ENCODE data around the gene AHNAK.
A peak's percentile ranks its signal among the peaks of the same experiment; 100 is the strongest.
"Not testable (repeated sequence)": the region's sequence is repeated elsewhere in the genome, so short reads cannot be mapped to it uniquely, and the experiment has no call there.

The AHNAK gene

DNA sequence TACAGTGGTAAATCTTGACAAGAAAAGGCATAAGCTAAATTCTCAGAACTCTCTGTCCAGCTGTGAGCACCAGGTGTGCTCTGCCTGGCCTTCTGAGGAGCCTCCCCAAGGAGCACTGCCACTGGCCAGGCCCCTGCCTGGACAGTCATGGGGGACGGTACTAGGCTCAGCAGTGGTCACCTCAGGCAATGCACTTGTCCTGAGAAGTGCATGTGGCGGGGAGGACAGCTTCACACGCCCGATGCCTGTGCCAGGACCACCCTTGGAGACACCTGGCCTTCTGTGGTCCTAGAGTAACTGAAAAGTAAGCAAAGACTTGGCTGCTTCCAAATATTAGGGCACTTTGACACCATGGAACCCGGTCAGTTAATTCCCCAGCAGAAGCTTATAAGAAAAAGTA is 156.4 kb downstream of the AHNAK start:
- Histone ChIP-seq H3K79me2 (ENCODE audit: insufficient read depth, low read depth) (no peaks in the 10 kb centered on the region), H3K4me1 (ENCODE audit: low read depth, poor library complexity, severe bottlenecking) (peaks cover 55% of the 10 kb centered on the region), H3K27me3 (ENCODE audit: insufficient read depth, low read depth) (peaks cover 13% of the 10 kb centered on the region), H4K20me1 (ENCODE audit: insufficient read depth) (no peaks in the 10 kb centered on the region), H3K27ac (no peak overlapping the region), H2AFZ (ENCODE audit: low read depth) (no peak overlapping the region), H3K36me3 (ENCODE audit: insufficient read depth) (no peaks in the 10 kb centered on the region), H3K4me3 (IDR thresholded peaks at IDR 0.05; ENCODE audit: insufficient read depth, low read depth, low read length) (no peak overlapping the region), H3K9ac (no peak overlapping the region), H3K4me2 (no peak overlapping the region)
- TF ChIP-seq, protein P1, sequence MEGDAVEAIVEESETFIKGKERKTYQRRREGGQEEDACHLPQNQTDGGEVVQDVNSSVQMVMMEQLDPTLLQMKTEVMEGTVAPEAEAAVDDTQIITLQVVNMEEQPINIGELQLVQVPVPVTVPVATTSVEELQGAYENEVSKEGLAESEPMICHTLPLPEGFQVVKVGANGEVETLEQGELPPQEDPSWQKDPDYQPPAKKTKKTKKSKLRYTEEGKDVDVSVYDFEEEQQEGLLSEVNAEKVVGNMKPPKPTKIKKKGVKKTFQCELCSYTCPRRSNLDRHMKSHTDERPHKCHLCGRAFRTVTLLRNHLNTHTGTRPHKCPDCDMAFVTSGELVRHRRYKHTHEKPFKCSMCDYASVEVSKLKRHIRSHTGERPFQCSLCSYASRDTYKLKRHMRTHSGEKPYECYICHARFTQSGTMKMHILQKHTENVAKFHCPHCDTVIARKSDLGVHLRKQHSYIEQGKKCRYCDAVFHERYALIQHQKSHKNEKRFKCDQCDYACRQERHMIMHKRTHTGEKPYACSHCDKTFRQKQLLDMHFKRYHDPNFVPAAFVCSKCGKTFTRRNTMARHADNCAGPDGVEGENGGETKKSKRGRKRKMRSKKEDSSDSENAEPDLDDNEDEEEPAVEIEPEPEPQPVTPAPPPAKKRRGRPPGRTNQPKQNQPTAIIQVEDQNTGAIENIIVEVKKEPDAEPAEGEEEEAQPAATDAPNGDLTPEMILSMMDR (conservative IDR thresholded peaks at IDR 0.05; ENCODE audit: low read depth, low read length), result no peak

DNA sequence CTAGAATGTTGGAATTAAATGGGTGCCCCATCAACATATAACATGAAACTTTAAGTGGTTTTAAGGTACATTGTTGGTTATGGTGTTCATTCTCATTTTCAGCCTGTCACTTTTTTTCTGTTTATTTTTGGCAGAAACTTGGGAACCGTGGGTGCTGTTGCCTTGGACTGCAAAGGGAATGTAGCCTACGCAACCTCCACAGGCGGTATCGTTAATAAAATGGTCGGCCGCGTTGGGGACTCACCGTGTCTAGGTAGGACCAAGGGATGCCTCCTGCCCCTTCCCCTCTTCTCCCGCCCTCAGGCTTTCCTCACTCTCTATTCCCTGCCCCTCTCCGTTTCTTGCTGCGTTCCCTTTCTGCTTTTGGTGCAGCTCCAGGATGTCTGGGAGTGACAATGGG is 157.6 kb downstream of the AHNAK start:
- no peak overlapping the region for H3K27ac ChIP-seq
- no peaks in the 10 kb centered on the region for H3K36me3 ChIP-seq (ENCODE audit: insufficient read depth)
- no peaks in the 10 kb centered on the region for H3K79me2 ChIP-seq (ENCODE audit: insufficient read depth, low read depth)
- TF ChIP-seq, protein P1 (conservative IDR thresholded peaks at IDR 0.05; ENCODE audit: low read depth, low read length), result no peak
- H3K4me2 ChIP-seq, result no peak overlapping the region
- no peak overlapping the region for H2AFZ ChIP-seq (ENCODE audit: low read depth)
- no peak overlapping the region for H3K9ac ChIP-seq
- H3K4me1 ChIP-seq (ENCODE audit: low read depth, poor library complexity, severe bottlenecking), result peaks cover 49% of the 10 kb centered on the region
- peaks cover 15% of the 10 kb centered on the region for H3K27me3 ChIP-seq (ENCODE audit: insufficient read depth, low read depth)
- H3K4me3 ChIP-seq (IDR thresholded peaks at IDR 0.05; ENCODE audit: insufficient read depth, low read depth, low read length), result no peak overlapping the region
- no peaks in the 10 kb centered on the region for H4K20me1 ChIP-seq (ENCODE audit: insufficient read depth)

DNA sequence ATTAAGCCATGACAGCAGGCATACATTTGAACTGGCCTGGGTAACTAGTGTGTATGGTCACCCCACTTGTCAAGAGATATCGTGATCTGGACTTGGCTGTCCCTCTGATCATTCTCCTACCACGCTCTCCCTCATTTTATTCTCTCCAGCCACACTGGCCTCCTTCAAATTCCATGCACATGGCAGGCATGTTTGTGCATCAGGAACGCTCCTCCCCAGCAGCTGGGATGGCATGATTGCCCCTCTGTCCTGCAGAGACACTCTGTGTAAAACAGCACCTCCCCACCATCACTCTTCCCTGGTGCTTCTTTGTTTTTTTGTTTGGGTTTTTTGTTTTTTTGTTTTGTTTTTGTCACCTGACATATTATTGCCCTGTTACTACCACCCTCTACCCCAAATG is 159.2 kb downstream of the AHNAK start:
- no peaks in the 10 kb centered on the region for H3K79me2 ChIP-seq (ENCODE audit: insufficient read depth, low read depth)
- H3K4me3 ChIP-seq (IDR thresholded peaks at IDR 0.05; ENCODE audit: insufficient read depth, low read depth, low read length), result no peak overlapping the region
- H3K4me1 ChIP-seq (ENCODE audit: low read depth, poor library complexity, severe bottlenecking), result peaks cover 39% of the 10 kb centered on the region
- H3K27me3 ChIP-seq (ENCODE audit: insufficient read depth, low read depth), result peaks cover 20% of the 10 kb centered on the region
- H3K36me3 ChIP-seq (ENCODE audit: insufficient read depth), result no peaks in the 10 kb centered on the region
- no peak overlapping the region for H3K9ac ChIP-seq
- peak overlapping the region; percentile 64 for H3K4me2 ChIP-seq
- H2AFZ ChIP-seq (ENCODE audit: low read depth), result no peak overlapping the region
- TF ChIP-seq, protein P1 (conservative IDR thresholded peaks at IDR 0.05; ENCODE audit: low read depth, low read length), result no peak
- H3K27ac ChIP-seq, result no peak overlapping the region
- no peaks in the 10 kb centered on the region for H4K20me1 ChIP-seq (ENCODE audit: insufficient read depth)

DNA sequence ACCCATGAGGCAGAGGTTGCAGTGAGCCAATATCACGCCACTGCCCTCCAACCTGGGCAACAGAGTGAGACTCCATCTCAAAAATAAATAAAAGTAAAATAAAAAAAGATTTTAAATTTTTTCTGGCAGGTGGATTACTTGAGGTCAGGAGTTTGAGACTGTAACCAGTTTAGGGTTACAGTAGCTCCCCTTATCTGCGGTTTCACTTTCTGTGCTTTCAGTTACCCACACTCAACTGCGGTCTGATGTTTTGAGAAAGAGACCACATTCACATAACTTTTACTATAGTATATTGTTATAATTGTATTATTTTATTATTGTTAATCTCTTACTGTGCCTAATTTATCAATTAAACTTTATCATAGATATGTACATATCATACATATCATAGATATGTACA is 160.5 kb downstream of the AHNAK start:
- Histone ChIP-seq H3K4me2 (peak overlapping the region; percentile 64), H3K27me3 (ENCODE audit: insufficient read depth, low read depth) (peaks cover 20% of the 10 kb centered on the region), H3K4me1 (ENCODE audit: low read depth, poor library complexity, severe bottlenecking) (peaks cover 43% of the 10 kb centered on the region), H3K27ac (peak overlapping the region; percentile 11; the same call in 1 of the 2 replicates)
- H3K79me2 ChIP-seq (ENCODE audit: insufficient read depth, low read depth); H2AFZ ChIP-seq (ENCODE audit: low read depth); H4K20me1 ChIP-seq (ENCODE audit: insufficient read depth); H3K4me3 ChIP-seq (IDR thresholded peaks at IDR 0.05; ENCODE audit: insufficient read depth, low read depth, low read length); H3K9ac ChIP-seq; H3K36me3 ChIP-seq (ENCODE audit: insufficient read depth): not testable (repeated sequence)

DNA sequence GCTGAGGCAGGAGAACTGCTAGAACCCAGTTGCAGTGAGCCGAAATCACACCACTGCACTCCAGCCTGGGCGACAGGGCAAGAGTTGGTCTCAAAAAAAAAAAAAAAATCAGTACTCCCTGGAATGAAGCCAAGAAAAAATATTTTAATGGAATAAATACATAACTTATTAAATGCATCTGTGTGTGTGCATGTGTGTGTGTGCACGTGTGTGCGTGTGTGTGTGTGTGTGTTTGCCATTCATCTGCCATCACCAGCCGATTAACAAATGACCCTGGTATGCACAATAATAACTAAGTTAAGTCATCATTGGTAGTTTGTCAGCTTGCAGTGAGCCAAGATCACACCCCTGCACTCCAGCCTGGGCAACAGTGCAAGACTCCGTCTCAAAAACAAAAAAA is 162.8 kb downstream of the AHNAK start:
- Histone ChIP-seq H3K9ac (no peak overlapping the region), H3K4me1 (ENCODE audit: low read depth, poor library complexity, severe bottlenecking) (peaks cover 47% of the 10 kb centered on the region), H3K27me3 (ENCODE audit: insufficient read depth, low read depth) (peaks cover 19% of the 10 kb centered on the region), H2AFZ (ENCODE audit: low read depth) (no peak overlapping the region), H4K20me1 (ENCODE audit: insufficient read depth) (no peaks in the 10 kb centered on the region), H3K4me2 (no peak overlapping the region), H3K4me3 (IDR thresholded peaks at IDR 0.05; ENCODE audit: insufficient read depth, low read depth, low read length) (no peak overlapping the region), H3K36me3 (ENCODE audit: insufficient read depth) (no peaks in the 10 kb centered on the region), H3K79me2 (ENCODE audit: insufficient read depth, low read depth) (no peaks in the 10 kb centered on the region), H3K27ac (no peak overlapping the region)
- TF ChIP-seq, protein P1 (conservative IDR thresholded peaks at IDR 0.05; ENCODE audit: low read depth, low read length), result no peak
